GM19043 (cell line): ENCODE results near the gene PHPT1.

Experiments
- ATAC-seq: cut with Tn5 transposase; IDR thresholded peaks from one replicate; pipeline ENCODE4 v1.9.1; 2021; ENCODE audit warnings: low read depth; ENCODE audit not compliant: unreplicated experiment

PHPT1 gene

GRCh38 chr9:136846376-136847087 is 2.7 kb upstream of the PHPT1 start:
- no peak for ATAC-seq

GRCh38 chr9:136847088-136847825 is 2.0 kb upstream of the PHPT1 start:
- no peak for ATAC-seq

GRCh38 chr9:136847826-136848392 is 1.3 kb upstream of the PHPT1 start:
- ATAC-seq: no peak

- ATAC-seq: no peak
Observed at GRCh38 chr9:136848393-136849037, 694 bp upstream of the PHPT1 start.

GRCh38 chr9:136849960-136850865 is 1.0 kb downstream of the PHPT1 start:
- ATAC-seq: no peak

- ATAC-seq: no peak
Observed at GRCh38 chr9:136850866-136851775, 1.9 kb downstream of the PHPT1 start.

GRCh38 chr9:136851941-136852663 is 2.9 kb downstream of the PHPT1 start, which contains the start of gene MAMDC4:
Gene MAMDC4, plus strand, starts transcription at chr9:136852346. Its CDS starts 71 bp downstream, at chr9:136852417.
- no peak for ATAC-seq

- ATAC-seq: no peak
Observed at GRCh38 chr9:136852664-136853595, 3.7 kb downstream of the PHPT1 start.

GRCh38 chr9:136853596-136854112 is 4.4 kb downstream of the PHPT1 start:
- ATAC-seq: no peak

- ATAC-seq: no peak
Observed at GRCh38 chr9:136854113-136854841, 5.1 kb downstream of the PHPT1 start.

- no peak for ATAC-seq
Observed at GRCh38 chr9:136854842-136855460, 5.7 kb downstream of the PHPT1 start.

- no peak for ATAC-seq
Observed at GRCh38 chr9:136855461-136856078, 6.4 kb downstream of the PHPT1 start.

GRCh38 chr9:136856079-136856476 is 6.9 kb downstream of the PHPT1 start:
- no peak for ATAC-seq

GRCh38 chr9:136856541-136857141 is 7.4 kb downstream of the PHPT1 start:
- no peak for ATAC-seq

GRCh38 chr9:136857166-136857565 is 8.0 kb downstream of the PHPT1 start:
- no peak for ATAC-seq
